ENCODE results near the gene C5. TPM values are rescaled to one million over a fixed set of nuclear protein-coding genes. Genes with fewer than 3 reads are reported as not detected.

C5 gene
- total RNA-seq, 1 experiment from 2014 or later, result 0.57 TPM

GRCh38 chr9:121074370-121075250 lies 24.5 kb upstream of the C5 start, which contains the start of gene CNTRL (continued):
- no peak for TF ChIP-seq ATF2 (CRISPR knock-in tag; IDR thresholded peaks at IDR 0.05; ENCODE audit: borderline replicate concordance, low read depth)
- TF ChIP-seq ZNF671 (CRISPR knock-in tag; IDR thresholded peaks at IDR 0.05), result no peak
- no peak for TF ChIP-seq FOXJ3 (CRISPR knock-in tag; IDR thresholded peaks at IDR 0.05; ENCODE audit: borderline replicate concordance)
- no peak for TF ChIP-seq ZSCAN18 (CRISPR knock-in tag; IDR thresholded peaks at IDR 0.05)
- TF ChIP-seq ZNF317 (CRISPR knock-in tag; IDR thresholded peaks at IDR 0.05; ENCODE audit: borderline replicate concordance, low read depth), result peak; percentile 27; the same call in 1 of the 2 replicates
- no peak for TF ChIP-seq ZNF512 (CRISPR knock-in tag; IDR thresholded peaks at IDR 0.05; ENCODE audit: borderline replicate concordance)
- no peak for TF ChIP-seq ERG (CRISPR knock-in tag; IDR thresholded peaks at IDR 0.05)
- no peak for TF ChIP-seq NR1H2 (CRISPR knock-in tag; IDR thresholded peaks at IDR 0.05)
- peak; percentile 96 for TF ChIP-seq NFE2L1 (CRISPR knock-in tag; IDR thresholded peaks at IDR 0.05)
- TF ChIP-seq CREB1 (CRISPR knock-in tag; IDR thresholded peaks at IDR 0.05), result peak; percentile 98
- peak; percentile 93 for TF ChIP-seq SMAD3 (CRISPR knock-in tag; IDR thresholded peaks at IDR 0.05; ENCODE audit: borderline replicate concordance)
- TF ChIP-seq CBFB (CRISPR knock-in tag; IDR thresholded peaks at IDR 0.05; ENCODE audit: low read depth), result 0 out of 2 replicates have a peak, but pooled peaks have one; percentile 61
- TF ChIP-seq ZNF138 (CRISPR knock-in tag; conservative IDR thresholded peaks at IDR 0.05), result peak; percentile 95
- peak; percentile 95 for TF ChIP-seq IRF1 (CRISPR knock-in tag; IDR thresholded peaks at IDR 0.05)
- TF ChIP-seq PRDM15 (CRISPR knock-in tag; IDR thresholded peaks at IDR 0.05), result peak; percentile 68
- TF ChIP-seq SP1 (CRISPR knock-in tag; conservative IDR thresholded peaks at IDR 0.05), result peak; percentile 94
- TF ChIP-seq SOX15 (CRISPR knock-in tag; IDR thresholded peaks at IDR 0.05), result no peak
- peak; percentile 58; the same call in 1 of the 2 replicates for TF ChIP-seq TEAD4 (CRISPR knock-in tag; IDR thresholded peaks at IDR 0.05)
- TF ChIP-seq SMAD4 (CRISPR knock-in tag; IDR thresholded peaks at IDR 0.05), result no peak
- peak; percentile 84 for TF ChIP-seq ATF3 (CRISPR knock-in tag; conservative IDR thresholded peaks at IDR 0.05)
- TF ChIP-seq AFF4 (CRISPR knock-in tag; IDR thresholded peaks at IDR 0.05; ENCODE audit: borderline replicate concordance), result 0 out of 2 replicates have a peak, but pooled peaks have one; percentile 84
- peak; percentile 88 for TF ChIP-seq CREM (CRISPR knock-in tag; IDR thresholded peaks at IDR 0.05)
- peak; percentile 97 for TF ChIP-seq RELA (CRISPR knock-in tag; IDR thresholded peaks at IDR 0.05; ENCODE audit: borderline replicate concordance)
- 0 out of 2 replicates have a peak, but pooled peaks have one; percentile 86 for TF ChIP-seq ELF4 (CRISPR knock-in tag; IDR thresholded peaks at IDR 0.05; ENCODE audit: low read depth)

All from WTC11 (cell line).